HG02642 (cell line): ENCODE data around the gene KLF5.

Experiments
- ATAC-seq: cut with Tn5 transposase; IDR thresholded peaks from one replicate; pipeline ENCODE4 v1.9.1; 2021; ENCODE audit warnings: mild to moderate bottlenecking; ENCODE audit not compliant: unreplicated experiment, poor library complexity

The KLF5 gene

GRCh38 chr13:73059460-73060250 is 850 bp downstream of the KLF5 start:
- peak; percentile 43 for ATAC-seq

- no peak for ATAC-seq
Measured at GRCh38 chr13:73060251-73061160, 1.7 kb downstream of the KLF5 start.

GRCh38 chr13:73061473-73061872 is 2.7 kb downstream of the KLF5 start:
- ATAC-seq, result no peak

- ATAC-seq, result no peak
Measured at GRCh38 chr13:73061876-73062275, 3.1 kb downstream of the KLF5 start.

- no peak for ATAC-seq
Measured at GRCh38 chr13:73062468-73062867, 3.7 kb downstream of the KLF5 start.

- no peak for ATAC-seq
Measured at GRCh38 chr13:73063166-73063565, 4.4 kb downstream of the KLF5 start.

- no peak for ATAC-seq
Measured at GRCh38 chr13:73065036-73065435, 6.2 kb downstream of the KLF5 start.

- ATAC-seq, result no peak
Measured at GRCh38 chr13:73065665-73066340, 7.0 kb downstream of the KLF5 start.

GRCh38 chr13:73069206-73069805 is 10.5 kb downstream of the KLF5 start:
- ATAC-seq, result no peak

GRCh38 chr13:73070451-73071098 is 11.8 kb downstream of the KLF5 start:
- ATAC-seq, result no peak

GRCh38 chr13:73072239-73072900 is 13.6 kb downstream of the KLF5 start:
- ATAC-seq, result no peak

GRCh38 chr13:73073050-73073449 is 14.2 kb downstream of the KLF5 start:
- ATAC-seq, result no peak

GRCh38 chr13:73074014-73074413 is 15.2 kb downstream of the KLF5 start:
- ATAC-seq, result no peak

GRCh38 chr13:73074926-73075325 is 16.1 kb downstream of the KLF5 start:
- no peak for ATAC-seq

GRCh38 chr13:73075546-73075945 is 16.7 kb downstream of the KLF5 start:
- ATAC-seq, result no peak

GRCh38 chr13:73075954-73076353 is 17.1 kb downstream of the KLF5 start:
- ATAC-seq, result no peak

- ATAC-seq, result no peak
Measured at GRCh38 chr13:73077865-73078264, 19.1 kb downstream of the KLF5 start.

GRCh38 chr13:73079359-73079758 is 20.6 kb downstream of the KLF5 start:
- no peak for ATAC-seq

- ATAC-seq, result no peak
Measured at GRCh38 chr13:73081256-73081915, 22.6 kb downstream of the KLF5 start.
